ENCODE measurements around the gene MAG.

Gene MAG

DNA sequence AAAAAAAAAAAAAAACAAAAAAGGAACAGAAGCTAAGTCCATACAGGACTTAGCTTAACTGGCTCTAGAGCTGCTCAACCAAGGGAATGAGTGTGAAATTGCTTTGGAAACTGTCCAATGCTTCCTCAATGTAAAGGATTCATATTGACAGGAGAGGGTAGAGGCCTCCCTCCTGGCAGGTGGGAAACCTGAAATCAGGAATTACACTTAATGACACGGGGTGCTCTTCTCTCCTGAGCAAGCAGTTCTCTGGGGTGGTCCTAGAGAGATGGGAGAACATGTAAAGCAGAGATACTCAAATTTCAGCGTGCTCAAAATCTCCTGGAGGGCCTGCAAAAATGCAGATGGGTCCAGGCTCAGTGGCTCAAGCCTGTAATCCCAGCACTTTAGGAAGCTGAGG, 3.6 kb upstream of the MAG start:
- Histone ChIP-seq H3K27ac (ENCODE audit: low read length) (no peak overlapping the region), H3K9ac (ENCODE audit: low read length) (no peak overlapping the region), H3K4me1 (ENCODE audit: control insufficient read depth, low read depth, low read length) (peaks cover 6% of the 10 kb centered on the region), H3K9me3 (ENCODE audit: control insufficient read depth, low read depth, low read length) (no peaks in the 10 kb centered on the region), H3K27me3 (ENCODE audit: control insufficient read depth, insufficient read depth, low read length) (no peaks in the 10 kb centered on the region), H3K4me3 (ENCODE audit: low read length) (no peak overlapping the region), H3K36me3 (ENCODE audit: control insufficient read depth, low read depth, low read length) (no peaks in the 10 kb centered on the region)

DNA sequence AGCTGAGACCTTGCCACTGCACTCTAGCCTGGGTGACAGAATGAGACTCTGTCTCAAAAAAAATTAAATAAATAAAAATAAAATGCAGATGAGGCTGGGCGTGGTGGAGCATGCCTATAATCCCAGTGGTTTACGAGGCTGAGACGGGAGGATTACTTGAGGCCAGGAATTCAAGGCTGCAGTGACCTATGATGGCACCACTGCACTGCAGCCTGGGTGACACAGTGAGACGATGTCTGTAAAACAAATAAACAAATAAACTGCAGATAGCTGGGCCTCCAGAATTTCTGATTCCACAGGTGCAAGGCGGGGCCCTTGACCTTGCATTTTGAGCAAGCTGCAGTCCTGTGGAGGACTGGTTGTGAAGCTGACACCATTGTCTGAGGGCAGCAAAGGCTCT, 3.1 kb upstream of the MAG start:
- no peaks in the 10 kb centered on the region for H3K27me3 ChIP-seq (ENCODE audit: control insufficient read depth, insufficient read depth, low read length)
- H3K36me3 ChIP-seq (ENCODE audit: control insufficient read depth, low read depth, low read length), result no peaks in the 10 kb centered on the region
- H3K4me1 ChIP-seq (ENCODE audit: control insufficient read depth, low read depth, low read length), result peaks cover 6% of the 10 kb centered on the region
- no peak overlapping the region for H3K4me3 ChIP-seq (ENCODE audit: low read length)
- H3K9me3 ChIP-seq (ENCODE audit: control insufficient read depth, low read depth, low read length), result no peaks in the 10 kb centered on the region
- H3K27ac ChIP-seq (ENCODE audit: low read length), result no peak overlapping the region
- no peak overlapping the region for H3K9ac ChIP-seq (ENCODE audit: low read length)

DNA sequence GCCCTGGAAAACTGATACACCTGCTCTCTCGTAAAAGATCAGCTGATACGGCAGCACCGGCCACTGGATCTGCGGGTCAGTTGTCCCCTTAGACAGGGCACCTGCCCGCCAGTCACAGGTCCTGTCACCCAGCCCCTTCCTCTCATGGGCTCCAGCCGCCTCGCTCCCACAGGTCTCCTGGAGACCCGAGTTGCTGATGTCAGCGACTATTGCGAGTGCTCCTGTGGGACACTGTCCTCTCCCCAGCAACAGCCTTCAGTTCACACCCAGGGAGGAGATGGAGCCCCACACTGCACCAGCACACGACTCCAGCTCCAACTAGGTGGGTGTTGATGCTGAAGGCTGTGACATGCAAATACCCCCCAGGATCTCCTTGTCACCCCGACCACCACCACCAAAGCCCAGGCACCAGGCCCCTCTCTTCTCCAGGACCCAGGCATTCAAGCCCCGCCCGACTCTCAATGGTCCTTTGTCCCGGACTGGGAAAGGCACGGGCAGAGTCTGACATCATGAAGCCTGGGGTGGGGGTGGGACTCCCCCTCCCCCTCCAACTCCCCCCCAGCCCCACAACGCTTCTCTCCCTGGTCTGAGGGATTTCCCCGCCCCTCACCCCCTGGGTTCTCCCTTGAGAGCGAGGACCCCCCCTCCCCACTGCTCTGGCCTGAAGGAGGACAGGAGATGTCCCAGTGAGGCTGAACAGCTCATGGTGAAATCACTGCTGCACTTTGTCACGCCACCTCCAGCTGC, 1.4 kb upstream of the MAG start:
- Histone ChIP-seq H3K4me3 (ENCODE audit: low read length) (no peak overlapping the region), H3K4me1 (ENCODE audit: control insufficient read depth, low read depth, low read length) (no peaks in the 10 kb centered on the region), H3K9me3 (ENCODE audit: control insufficient read depth, low read depth, low read length) (no peaks in the 10 kb centered on the region), H3K36me3 (ENCODE audit: control insufficient read depth, low read depth, low read length) (no peaks in the 10 kb centered on the region), H3K9ac (ENCODE audit: low read length) (no peak overlapping the region), H3K27ac (ENCODE audit: low read length) (no peak overlapping the region), H3K27me3 (ENCODE audit: control insufficient read depth, insufficient read depth, low read length) (no peaks in the 10 kb centered on the region)

DNA sequence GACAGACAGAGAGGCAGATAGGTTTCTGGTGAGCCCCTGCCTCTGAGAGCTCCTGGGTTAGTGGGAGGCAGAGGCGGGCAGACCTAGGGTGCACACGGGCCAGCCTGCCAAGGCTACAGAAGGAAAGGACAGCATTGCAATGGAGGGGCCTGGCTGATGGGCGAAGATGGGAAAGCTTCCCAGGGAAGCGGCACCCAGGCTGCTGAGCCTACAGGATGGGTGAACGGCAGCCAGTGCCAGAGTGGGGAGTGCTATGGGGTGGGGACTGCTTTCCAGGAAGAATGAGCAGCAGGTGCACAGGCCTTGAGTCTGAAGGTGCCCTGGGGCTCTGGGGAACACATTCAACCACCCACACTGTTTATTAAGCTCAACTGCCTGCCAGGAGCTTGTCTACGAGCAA, 702 bp upstream of the MAG start:
- Histone ChIP-seq H3K27ac (ENCODE audit: low read length) (no peak overlapping the region), H3K36me3 (ENCODE audit: control insufficient read depth, low read depth, low read length) (no peaks in the 10 kb centered on the region), H3K4me1 (ENCODE audit: control insufficient read depth, low read depth, low read length) (no peaks in the 10 kb centered on the region), H3K9me3 (ENCODE audit: control insufficient read depth, low read depth, low read length) (no peaks in the 10 kb centered on the region), H3K9ac (ENCODE audit: low read length) (no peak overlapping the region), H3K4me3 (ENCODE audit: low read length) (no peak overlapping the region), H3K27me3 (ENCODE audit: control insufficient read depth, insufficient read depth, low read length) (no peaks in the 10 kb centered on the region)

DNA sequence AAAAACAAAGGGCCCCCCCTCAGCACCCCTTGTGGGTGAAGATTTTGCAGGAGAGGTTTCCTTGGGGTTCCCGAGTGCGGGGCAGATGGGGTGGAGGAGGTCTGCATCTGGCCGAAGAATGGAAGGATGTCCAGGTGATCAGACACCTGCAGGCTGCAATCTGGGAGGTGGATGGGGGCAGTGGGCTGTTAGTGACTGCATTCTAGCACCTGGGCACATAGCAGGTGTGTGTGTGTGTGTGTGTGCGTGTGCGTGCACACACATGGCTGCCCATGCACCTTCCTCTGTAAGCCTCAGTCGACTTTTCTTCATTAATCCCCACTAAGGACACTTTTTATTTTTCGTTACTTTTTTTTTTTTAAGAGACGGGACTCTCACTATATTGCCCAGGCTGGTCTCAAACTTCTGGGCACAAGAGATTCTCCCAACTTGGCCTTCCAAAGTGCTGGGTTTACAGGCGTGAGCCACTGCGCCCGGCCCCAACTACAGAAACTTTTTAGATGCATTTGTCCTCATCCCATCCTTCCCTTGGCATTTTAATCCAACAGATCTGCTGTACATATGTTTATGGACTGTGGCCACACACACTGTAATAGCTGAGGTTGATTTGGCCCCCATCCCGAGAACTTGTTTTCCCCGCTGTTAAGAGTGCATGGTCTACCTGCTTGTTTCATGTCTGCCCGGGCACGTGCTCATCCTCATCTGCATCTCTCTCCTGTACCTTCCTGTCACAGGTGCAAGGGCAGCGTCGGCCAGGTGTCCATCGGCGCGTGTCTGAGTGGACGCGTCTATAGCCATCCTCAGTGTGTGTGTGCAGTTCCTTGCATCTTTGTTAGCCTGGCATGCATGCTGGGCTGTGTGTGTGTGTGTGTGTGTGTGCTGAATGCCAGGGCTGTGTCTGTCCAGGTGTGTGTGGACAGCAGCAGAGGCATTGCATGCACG, 731 bp downstream of the MAG start:
- H3K9me3 ChIP-seq (ENCODE audit: control insufficient read depth, low read depth, low read length), result no peaks in the 10 kb centered on the region
- H3K36me3 ChIP-seq (ENCODE audit: control insufficient read depth, low read depth, low read length), result no peaks in the 10 kb centered on the region
- H3K27ac ChIP-seq (ENCODE audit: low read length), result no peak overlapping the region
- no peak overlapping the region for H3K9ac ChIP-seq (ENCODE audit: low read length)
- no peaks in the 10 kb centered on the region for H3K27me3 ChIP-seq (ENCODE audit: control insufficient read depth, insufficient read depth, low read length)
- no peaks in the 10 kb centered on the region for H3K4me1 ChIP-seq (ENCODE audit: control insufficient read depth, low read depth, low read length)
- H3K4me3 ChIP-seq (ENCODE audit: low read length), result no peak overlapping the region

DNA sequence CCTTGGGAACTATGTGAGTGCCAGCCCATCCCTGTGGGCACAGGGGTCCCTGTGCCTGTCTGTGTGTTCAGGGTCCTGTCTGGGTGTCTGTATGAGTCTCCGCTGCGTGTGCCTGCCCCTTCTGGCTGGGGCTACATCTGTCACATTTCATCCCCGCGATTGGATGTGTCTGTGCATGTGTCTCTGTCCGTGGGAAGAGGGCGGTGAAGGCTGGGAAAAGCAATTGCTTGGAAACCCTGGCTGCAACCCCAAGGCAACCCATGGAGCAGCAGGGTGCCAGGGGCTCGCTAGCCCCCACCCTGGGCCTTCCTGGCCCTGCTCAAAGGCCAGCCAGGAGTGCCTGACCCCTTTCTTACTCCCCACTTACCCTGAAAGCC, 1.4 kb downstream of the MAG start:
- Histone ChIP-seq H3K9ac (ENCODE audit: low read length) (no peak overlapping the region), H3K4me3 (ENCODE audit: low read length) (no peak overlapping the region), H3K27ac (ENCODE audit: low read length) (no peak overlapping the region), H3K4me1 (ENCODE audit: control insufficient read depth, low read depth, low read length) (no peaks in the 10 kb centered on the region), H3K9me3 (ENCODE audit: control insufficient read depth, low read depth, low read length) (no peaks in the 10 kb centered on the region), H3K27me3 (ENCODE audit: control insufficient read depth, insufficient read depth, low read length) (no peaks in the 10 kb centered on the region), H3K36me3 (ENCODE audit: control insufficient read depth, low read depth, low read length) (no peaks in the 10 kb centered on the region)

DNA sequence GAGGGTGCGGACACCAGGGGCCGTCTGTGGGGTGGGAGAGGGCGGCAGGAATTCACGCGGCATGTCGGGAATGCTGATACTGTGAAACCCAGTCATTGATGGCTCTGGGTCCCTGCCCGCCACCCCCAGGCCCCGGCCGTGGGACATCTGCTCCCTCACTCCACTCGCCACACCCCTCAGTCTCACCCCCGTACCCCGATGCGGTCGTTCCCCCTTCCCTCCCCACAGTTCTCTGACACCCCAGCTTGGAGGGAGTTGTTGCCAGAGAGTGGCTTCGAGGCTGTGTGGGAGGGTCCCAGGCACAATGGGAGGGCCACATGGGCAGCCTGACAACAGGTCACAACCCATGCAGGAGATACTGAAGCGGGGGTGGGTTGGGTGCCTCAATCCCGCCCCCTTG, 1.8 kb downstream of the MAG start:
- Histone ChIP-seq H3K27me3 (ENCODE audit: control insufficient read depth, insufficient read depth, low read length) (no peaks in the 10 kb centered on the region), H3K9ac (ENCODE audit: low read length) (no peak overlapping the region), H3K9me3 (ENCODE audit: control insufficient read depth, low read depth, low read length) (no peaks in the 10 kb centered on the region), H3K4me3 (ENCODE audit: low read length) (no peak overlapping the region), H3K27ac (ENCODE audit: low read length) (no peak overlapping the region), H3K4me1 (ENCODE audit: control insufficient read depth, low read depth, low read length) (no peaks in the 10 kb centered on the region), H3K36me3 (ENCODE audit: control insufficient read depth, low read depth, low read length) (no peaks in the 10 kb centered on the region)

DNA sequence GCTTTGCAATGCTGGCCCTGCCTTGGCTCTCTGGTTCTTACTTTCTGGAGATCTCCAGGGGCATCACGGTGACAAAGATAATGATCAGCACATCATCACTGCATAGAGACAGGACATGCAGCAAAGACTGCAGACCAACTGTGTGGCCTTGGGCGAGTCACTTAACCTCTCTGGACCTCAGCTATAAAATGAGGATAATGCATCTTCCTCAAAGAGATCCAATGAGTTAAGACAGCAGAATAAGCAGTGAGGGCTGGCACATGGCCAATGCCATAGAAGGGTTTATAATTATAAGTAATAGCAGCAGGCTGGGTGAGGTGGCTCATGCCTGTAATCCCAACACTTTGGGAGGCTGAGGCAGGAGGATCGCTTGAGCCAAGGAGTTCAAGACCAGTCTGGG, 2.4 kb downstream of the MAG start:
- Histone ChIP-seq H3K9ac (ENCODE audit: low read length) (no peak overlapping the region), H3K4me1 (ENCODE audit: control insufficient read depth, low read depth, low read length) (no peaks in the 10 kb centered on the region), H3K9me3 (ENCODE audit: control insufficient read depth, low read depth, low read length) (no peaks in the 10 kb centered on the region), H3K27me3 (ENCODE audit: control insufficient read depth, insufficient read depth, low read length) (no peaks in the 10 kb centered on the region), H3K4me3 (ENCODE audit: low read length) (no peak overlapping the region), H3K27ac (ENCODE audit: low read length) (no peak overlapping the region), H3K36me3 (ENCODE audit: control insufficient read depth, low read depth, low read length) (no peaks in the 10 kb centered on the region)

DNA sequence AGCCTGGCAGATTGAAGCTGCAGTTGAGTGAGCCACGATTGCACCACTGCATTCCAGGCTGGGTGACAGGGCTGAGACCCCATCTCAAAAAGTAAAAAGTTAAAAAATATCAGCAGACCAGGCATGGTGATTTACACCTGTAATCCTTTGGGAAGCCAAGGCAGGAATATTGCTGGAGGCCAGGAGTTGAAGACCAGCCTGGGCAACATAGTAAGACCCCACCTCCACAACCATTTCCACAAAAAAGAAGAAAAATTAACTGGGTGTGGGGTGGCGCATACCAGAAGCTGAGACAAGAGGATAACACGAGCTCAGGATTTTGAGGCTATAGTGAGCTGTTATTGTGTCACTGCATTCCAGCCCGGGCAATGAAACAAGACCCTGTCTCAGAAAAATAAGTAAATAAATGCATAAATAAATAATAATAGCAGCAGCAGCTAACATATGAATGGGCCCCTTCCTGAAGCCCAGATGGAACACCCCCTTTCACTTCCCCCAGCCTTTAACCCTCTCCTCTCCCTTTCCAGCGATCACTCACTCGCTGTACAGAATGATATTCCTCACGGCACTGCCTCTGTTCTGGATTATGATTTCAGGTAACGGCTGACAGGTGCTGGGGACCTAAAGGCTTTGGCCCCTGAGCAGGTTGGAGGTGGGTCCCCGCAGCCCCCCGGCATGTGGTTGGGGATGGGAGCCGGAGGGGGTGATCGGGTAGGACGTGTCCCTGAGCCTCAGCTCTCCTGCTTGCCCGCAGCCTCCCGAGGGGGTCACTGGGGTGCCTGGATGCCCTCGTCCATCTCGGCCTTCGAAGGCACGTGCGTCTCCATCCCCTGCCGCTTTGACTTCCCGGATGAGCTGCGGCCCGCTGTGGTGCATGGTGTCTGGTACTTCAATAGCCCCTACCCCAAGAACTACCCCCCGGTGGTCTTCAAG, 3.2 kb downstream of the MAG start:
- Histone ChIP-seq H3K9me3 (ENCODE audit: control insufficient read depth, low read depth, low read length) (no peaks in the 10 kb centered on the region), H3K4me3 (ENCODE audit: low read length) (no peak overlapping the region), H3K27ac (ENCODE audit: low read length) (no peak overlapping the region), H3K4me1 (ENCODE audit: control insufficient read depth, low read depth, low read length) (no peaks in the 10 kb centered on the region), H3K9ac (ENCODE audit: low read length) (no peak overlapping the region), H3K27me3 (ENCODE audit: control insufficient read depth, insufficient read depth, low read length) (no peaks in the 10 kb centered on the region), H3K36me3 (ENCODE audit: control insufficient read depth, low read depth, low read length) (no peaks in the 10 kb centered on the region)

DNA sequence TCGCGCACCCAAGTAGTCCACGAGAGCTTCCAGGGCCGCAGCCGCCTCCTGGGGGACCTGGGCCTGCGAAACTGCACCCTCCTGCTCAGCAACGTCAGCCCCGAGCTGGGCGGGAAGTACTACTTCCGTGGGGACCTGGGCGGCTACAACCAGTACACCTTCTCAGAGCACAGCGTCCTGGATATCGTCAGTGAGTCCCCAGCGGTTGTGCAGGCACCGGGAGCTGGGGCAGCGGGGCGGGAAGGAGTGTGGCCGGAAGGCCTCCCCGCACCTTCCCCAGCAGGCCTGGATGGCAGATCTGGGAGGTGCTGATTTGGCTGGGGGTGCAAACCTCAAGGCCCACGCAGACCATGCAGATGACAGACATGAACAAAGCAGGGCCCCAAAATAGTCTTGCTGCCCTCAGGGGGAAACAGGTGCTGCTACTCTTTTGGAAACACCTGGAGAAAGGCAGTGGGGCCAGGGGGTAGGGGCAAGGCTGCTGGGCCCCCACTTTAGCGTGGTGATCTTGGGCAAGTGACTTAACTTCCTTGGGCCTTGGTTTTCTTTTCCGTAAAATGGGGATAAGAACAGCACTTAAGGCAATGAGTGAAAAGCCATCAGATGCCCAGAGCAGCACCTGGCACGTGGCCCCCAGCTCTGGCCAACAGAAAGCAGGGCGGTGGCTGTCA, 4.0 kb downstream of the MAG start:
- Histone ChIP-seq H3K9me3 (ENCODE audit: control insufficient read depth, low read depth, low read length) (no peaks in the 10 kb centered on the region), H3K27me3 (ENCODE audit: control insufficient read depth, insufficient read depth, low read length) (no peaks in the 10 kb centered on the region), H3K36me3 (ENCODE audit: control insufficient read depth, low read depth, low read length) (no peaks in the 10 kb centered on the region), H3K27ac (ENCODE audit: low read length) (no peak overlapping the region), H3K9ac (ENCODE audit: low read length) (no peak overlapping the region), H3K4me1 (ENCODE audit: control insufficient read depth, low read depth, low read length) (no peaks in the 10 kb centered on the region), H3K4me3 (ENCODE audit: low read length) (no peak overlapping the region)

All from iPS-18a (cell line).